ENCODE results near the gene F8.

DNA sequence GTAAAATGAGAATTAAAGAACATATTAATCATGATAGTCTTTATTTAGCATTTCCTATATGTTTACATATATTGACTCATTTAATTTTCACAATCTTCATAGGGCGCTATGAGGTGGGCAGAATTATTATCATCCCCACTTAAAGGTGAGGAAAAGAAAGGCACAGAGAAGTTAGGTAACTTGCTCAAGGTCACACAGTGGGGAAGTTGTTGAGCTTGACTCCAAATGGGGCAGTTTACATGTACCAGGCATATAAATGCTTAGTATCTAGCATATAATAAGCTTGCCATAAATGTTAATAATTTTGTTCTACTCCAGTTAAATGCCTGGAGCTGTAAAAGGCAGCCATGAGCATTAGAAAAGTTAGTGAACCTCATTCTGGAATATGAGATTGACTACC lies 46.9 kb upstream of the F8 start:
- TF ChIP-seq EZH2 (IDR thresholded peaks at IDR 0.05; ENCODE audit: borderline replicate concordance, control insufficient read depth, low read depth, low read length) (no peak), CHD4 (IDR thresholded peaks at IDR 0.05) (no peak), POLR2AphosphoS5 (IDR thresholded peaks at IDR 0.05; ENCODE audit: low read length) (no peak), TCF12 (IDR thresholded peaks at IDR 0.05; ENCODE audit: low read depth, low read length) (no peak), POLR2AphosphoS2 (IDR thresholded peaks at IDR 0.05; ENCODE audit: low read depth, low read length) (no peak), TCF7 (IDR thresholded peaks at IDR 0.05; ENCODE audit: borderline replicate concordance) (no peak), TCF3 (IDR thresholded peaks at IDR 0.05; ENCODE audit: borderline replicate concordance, insufficient read depth, low read depth, low read length) (no peak)
- TF ChIP-seq, protein P1, sequence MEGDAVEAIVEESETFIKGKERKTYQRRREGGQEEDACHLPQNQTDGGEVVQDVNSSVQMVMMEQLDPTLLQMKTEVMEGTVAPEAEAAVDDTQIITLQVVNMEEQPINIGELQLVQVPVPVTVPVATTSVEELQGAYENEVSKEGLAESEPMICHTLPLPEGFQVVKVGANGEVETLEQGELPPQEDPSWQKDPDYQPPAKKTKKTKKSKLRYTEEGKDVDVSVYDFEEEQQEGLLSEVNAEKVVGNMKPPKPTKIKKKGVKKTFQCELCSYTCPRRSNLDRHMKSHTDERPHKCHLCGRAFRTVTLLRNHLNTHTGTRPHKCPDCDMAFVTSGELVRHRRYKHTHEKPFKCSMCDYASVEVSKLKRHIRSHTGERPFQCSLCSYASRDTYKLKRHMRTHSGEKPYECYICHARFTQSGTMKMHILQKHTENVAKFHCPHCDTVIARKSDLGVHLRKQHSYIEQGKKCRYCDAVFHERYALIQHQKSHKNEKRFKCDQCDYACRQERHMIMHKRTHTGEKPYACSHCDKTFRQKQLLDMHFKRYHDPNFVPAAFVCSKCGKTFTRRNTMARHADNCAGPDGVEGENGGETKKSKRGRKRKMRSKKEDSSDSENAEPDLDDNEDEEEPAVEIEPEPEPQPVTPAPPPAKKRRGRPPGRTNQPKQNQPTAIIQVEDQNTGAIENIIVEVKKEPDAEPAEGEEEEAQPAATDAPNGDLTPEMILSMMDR (IDR thresholded peaks at IDR 0.05 in 2 of 3, conservative IDR thresholded peaks at IDR 0.05 in 1 of 3; ENCODE audit: control insufficient read depth in 2 of 3, extremely low read depth in 1 of 3, insufficient read depth in 1 of 3, low read depth in 3 of 3, low read length in 3 of 3), result no peak
